Lung (tissue), 12 donors: ENCODE results near the gene IGSF9. TPM values are rescaled to one million over a fixed set of nuclear protein-coding genes. Genes with fewer than 3 reads are reported as not detected.
A peak's percentile ranks its signal among the peaks of the same experiment; 100 is the strongest.

ENCODE experiments used
- ATAC-seq: fragments of 200-7000 bp; cut with Tn5 transposase; one replicate; pipeline ENCODE4 v1.9.1; 2020; ENCODE audit warnings: moderate number of reproducible peaks; ENCODE audit not compliant: insufficient read depth, low FRiP score
- DNase-seq, 3 donors: peaks; one replicate each; pipeline ENCODE4 v3.0.0-alpha.2; 2013 to 2017
- H3K27ac ChIP-seq, 2 donors: one replicate each; pipeline ENCODE4 v1.5.1; 2013; ENCODE audit warnings: mild to moderate bottlenecking in 2 of 2, moderate library complexity in 2 of 2, control low read depth in 1 of 2, inconsistent platforms in 1 of 2, low read depth in 1 of 2, low read length in 1 of 2
- H3K27me3 ChIP-seq, 3 donors: one replicate each; pipeline ENCODE4 v1.5.1; 2013; ENCODE audit warnings: low read length in 2 of 3; ENCODE audit not compliant: control insufficient read depth in 3 of 3, insufficient read depth in 3 of 3
- H3K36me3 ChIP-seq, 4 donors: one replicate each; pipeline ENCODE4 v1.5.1; 2013; ENCODE audit warnings: low read length in 4 of 4, mild to moderate bottlenecking in 1 of 4, moderate library complexity in 1 of 4; ENCODE audit not compliant: control insufficient read depth in 4 of 4, insufficient read depth in 4 of 4
- H3K4me1 ChIP-seq, 5 donors: one replicate each; pipeline ENCODE4 v1.5.1; 2013; ENCODE audit warnings: low read length in 5 of 5, mild to moderate bottlenecking in 2 of 5, moderate library complexity in 1 of 5; ENCODE audit not compliant: control insufficient read depth in 5 of 5, insufficient read depth in 5 of 5
- H3K4me3 ChIP-seq: one replicate; pipeline ENCODE4 v1.5.1; 2013; ENCODE audit warnings: mild to moderate bottlenecking, control low read depth, moderate library complexity
- H3K9ac ChIP-seq, 2 donors: one replicate each; pipeline ENCODE4 v1.5.1; 2013; ENCODE audit warnings: low read length in 2 of 2, control low read depth in 1 of 2; ENCODE audit not compliant: insufficient read depth in 1 of 2
- H3K9me3 ChIP-seq, 4 donors: one replicate each; pipeline ENCODE4 v1.5.1; 2013; ENCODE audit warnings: low read length in 3 of 4, mild to moderate bottlenecking in 1 of 4, moderate library complexity in 1 of 4; ENCODE audit not compliant: control insufficient read depth in 4 of 4, insufficient read depth in 3 of 4
- CTCF ChIP-seq: IDR thresholded peaks from 2 replicates; pipeline ENCODE4 v1.5.1; 2012; ENCODE audit warnings: mild to moderate bottlenecking; ENCODE audit errors: control extremely low read depth, extremely low read depth
- WGBS, 2 donors: extraction: QIAGEN DNeasy Blood & Tissue Kit; methylation state at CpG; one replicate each; pipeline ENCODE4 v1.1.7; 2013; 5-methylcytosine and 5-hydroxymethylcytosine counted together
- polyA plus RNA-seq, 2 donors: library from polyadenylated mRNA; stranded (reverse); fragments of 200-250 nt; gene quantifications; one replicate each; pipeline ENCODE4 v1.2.1, GENCODE V29; 2013
- total RNA-seq, 2 donors: library from RNA; depleted of rRNA in 1 of 2; stranded (reverse); fragments of >200 nt in 1 of 2; gene quantifications; one replicate each; pipeline ENCODE4 v1.2.1, GENCODE V29; 2014 to 2021
- donor health status: control.
- donor health status: control.
- donor health status: Bipolar disorder and iron deficiency.
- donor health status: healthy.
- donor health status: DM: yes; HTN: yes; CAD: no.

IGSF9 gene
- total and polyA plus RNA-seq, 4 donors = 1.4 to 4.9 (median 2.0) TPM

DNA sequence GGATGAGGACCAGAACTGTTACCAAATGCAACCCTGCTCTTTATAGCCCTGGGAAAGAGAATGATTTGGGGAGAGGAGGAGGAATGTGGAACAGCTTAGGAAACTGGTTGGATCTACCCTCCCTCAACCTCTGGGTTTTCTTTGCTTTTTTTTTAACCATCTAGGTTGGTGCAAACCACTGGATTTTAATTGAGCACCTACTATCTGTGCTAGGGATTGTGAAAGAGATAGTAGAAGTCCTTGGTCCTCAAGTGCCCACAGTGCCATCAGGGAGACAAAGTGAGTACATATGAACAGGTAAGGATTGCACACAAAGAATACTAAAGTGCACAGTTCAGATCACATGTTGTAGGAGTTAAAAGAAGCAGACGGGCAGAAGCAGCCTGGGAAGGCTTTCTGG, 24.8 kb downstream of the IGSF9 start:
- Histone ChIP-seq H3K4me1 (peaks cover 9 to 57% (median 36%) of the 10 kb centered on the region in 5 donors), H3K9ac (no peak overlapping the region), H3K27ac (peak overlapping the region in 1 of 2 donors; percentile 0), H3K9me3 (no peaks in the 10 kb centered on the region), H3K27me3 (no peaks in the 10 kb centered on the region), H3K4me3 (no peak overlapping the region), H3K36me3 (peaks cover 17 to 36% (median 25%) of the 10 kb centered on the region in 4 donors)
- ATAC-seq (no peak), DNase-seq (no peak)
- TF ChIP-seq CTCF = no peak
- 64 to 67% methylated on average over 1 of the region's 1 CpG for WGBS, 2 donors

DNA sequence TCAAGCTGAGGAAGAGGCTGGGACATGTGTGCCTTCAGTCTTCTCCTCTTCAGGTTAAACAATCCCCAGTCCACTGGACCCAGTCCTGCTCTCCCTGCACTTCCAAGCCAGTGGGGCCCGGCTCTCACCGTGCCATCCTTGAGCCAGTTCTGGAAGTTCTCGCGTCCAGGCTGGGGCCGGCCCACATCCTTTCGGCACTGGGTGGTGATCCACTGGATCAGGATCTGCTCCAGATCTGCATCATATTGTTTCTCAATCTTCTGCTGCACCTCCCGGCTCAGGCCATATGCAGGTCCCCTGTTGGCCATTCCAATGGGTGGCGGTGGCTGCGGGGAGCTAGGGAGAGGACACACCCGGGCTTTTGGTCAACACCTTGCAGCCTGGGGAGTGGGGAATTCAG, 25.2 kb downstream of the IGSF9 start:
- Histone ChIP-seq H3K9me3 (no peaks in the 10 kb centered on the region), H3K4me3 (no peak overlapping the region), H3K27ac (peak overlapping the region in 1 of 2 donors; percentile 37), H3K27me3 (no peaks in the 10 kb centered on the region), H3K36me3 (peaks cover 17 to 37% (median 25%) of the 10 kb centered on the region in 4 donors), H3K4me1 (peaks cover 9 to 56% (median 36%) of the 10 kb centered on the region in 5 donors), H3K9ac (no peak overlapping the region)
- no peak for TF ChIP-seq CTCF
- DNase-seq = no peak
- ATAC-seq = no peak
- WGBS, 2 donors = 90 to 96% methylated on average over 10 of the region's 10 CpGs

DNA sequence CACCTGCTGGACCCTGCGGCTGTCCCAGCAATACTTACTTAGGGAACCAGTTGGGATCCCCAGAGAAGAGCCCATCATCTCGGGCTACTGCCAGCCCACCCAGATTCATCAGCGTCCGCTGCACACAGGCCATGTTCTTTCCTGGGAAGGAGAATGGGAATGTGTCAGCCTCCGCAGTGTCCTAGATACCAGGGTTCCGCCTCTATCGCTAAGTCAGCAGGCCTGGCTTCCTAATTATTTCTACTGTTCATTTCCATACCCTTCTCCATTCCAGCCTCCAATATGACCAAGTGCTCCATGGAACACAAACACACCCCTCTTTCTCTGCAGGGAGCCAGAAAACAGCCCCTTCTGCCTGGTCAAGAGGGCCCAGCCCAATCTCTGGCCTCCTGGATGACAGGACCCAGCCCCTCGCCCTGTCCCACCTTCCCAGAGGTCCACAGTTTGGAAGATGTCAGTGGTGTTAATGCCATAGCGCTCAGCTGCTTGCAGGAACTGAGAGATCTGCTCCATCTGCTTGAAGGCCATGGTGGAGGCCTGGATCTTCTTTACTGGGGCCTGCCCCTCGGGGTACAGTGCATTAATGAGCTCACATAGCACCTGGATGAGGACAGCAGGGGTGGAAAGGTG, 26.1 kb downstream of the IGSF9 start:
- DNase-seq (no peak), ATAC-seq (no peak)
- peak overlapping the region in 1 of 2 donors; percentile 37 for H3K27ac ChIP-seq
- H3K4me1 ChIP-seq = peaks cover 9 to 55% (median 36%) of the 10 kb centered on the region in 5 donors
- 95 to 97% methylated on average over 10 of the region's 10 CpGs for WGBS, 2 donors
- no peaks in the 10 kb centered on the region for H3K27me3 ChIP-seq
- H3K9me3 ChIP-seq = no peaks in the 10 kb centered on the region
- H3K9ac ChIP-seq = no peak overlapping the region
- TF ChIP-seq CTCF = no peak
- H3K36me3 ChIP-seq = peaks cover 17 to 37% (median 22%) of the 10 kb centered on the region in 4 donors
- no peak overlapping the region for H3K4me3 ChIP-seq
